NOMO-1 (cell line): ENCODE data around the gene ARFRP1.
A peak's percentile ranks its signal among the peaks of the same experiment; 100 is the strongest.

Experiments
- DNase-seq, 2 experiments: peaks; one replicate each; lab custom pipeline; 2025; ENCODE audit not compliant: unreplicated experiment in 2 of 2; lab: John Stamatoyannopoulos, UW

ARFRP1 gene

DNA sequence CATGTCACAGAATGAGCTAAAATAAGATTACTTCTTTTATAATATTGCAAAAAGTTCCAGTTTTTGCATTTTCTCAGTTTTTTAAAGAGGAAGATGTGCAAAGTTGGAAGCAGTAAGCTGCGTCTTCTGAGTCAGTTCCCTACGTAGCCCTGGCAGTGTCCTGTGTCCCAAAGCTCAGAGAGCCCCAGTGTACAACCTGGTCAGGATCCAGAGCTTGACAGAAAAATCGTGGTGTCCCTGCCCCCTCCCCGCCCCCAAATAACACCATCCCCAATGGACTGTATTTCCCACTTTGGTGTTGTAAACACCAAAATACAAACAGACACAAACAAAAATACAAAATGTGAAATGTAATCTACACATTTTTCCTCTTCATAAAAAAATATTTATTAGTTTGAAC is 36.4 kb upstream of the ARFRP1 start:
- DNase-seq = no peak

DNA sequence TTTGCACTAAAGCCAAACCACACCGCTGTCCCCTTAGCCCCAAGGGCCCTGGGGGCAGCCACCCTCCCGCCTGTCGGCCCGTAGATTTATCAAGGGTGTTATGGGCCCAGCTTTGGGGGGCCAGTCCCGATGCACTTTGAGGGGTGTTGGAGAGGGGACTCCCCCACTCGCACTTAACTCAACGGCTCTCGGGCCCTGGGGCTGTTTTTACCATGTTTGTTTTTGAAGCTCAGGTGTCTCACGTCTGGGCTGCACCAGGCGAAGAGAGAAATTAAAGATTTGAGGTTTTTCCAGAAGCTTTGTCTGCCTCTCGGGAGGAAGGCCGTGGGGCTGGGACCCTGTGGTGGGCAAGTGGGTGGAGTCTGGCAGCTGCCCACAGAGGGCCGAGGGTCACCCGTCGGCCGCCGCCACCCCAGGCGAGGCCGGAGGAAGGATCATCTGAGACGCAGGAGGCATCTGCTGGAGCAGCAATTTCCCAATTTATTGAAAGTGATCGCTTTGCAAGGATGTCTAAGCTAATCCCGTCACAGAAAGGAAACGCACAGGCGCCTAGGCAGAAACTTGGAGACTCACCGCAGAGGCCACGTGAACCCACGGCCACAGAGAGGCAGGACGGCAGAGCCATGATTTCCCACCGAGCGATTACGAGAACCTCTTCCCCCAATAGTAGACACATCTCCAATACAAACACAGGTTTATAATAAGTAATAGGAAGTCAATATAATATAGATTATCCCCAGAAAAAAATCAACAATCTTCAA is 35.6 kb upstream of the ARFRP1 start:
- no peak for DNase-seq

DNA sequence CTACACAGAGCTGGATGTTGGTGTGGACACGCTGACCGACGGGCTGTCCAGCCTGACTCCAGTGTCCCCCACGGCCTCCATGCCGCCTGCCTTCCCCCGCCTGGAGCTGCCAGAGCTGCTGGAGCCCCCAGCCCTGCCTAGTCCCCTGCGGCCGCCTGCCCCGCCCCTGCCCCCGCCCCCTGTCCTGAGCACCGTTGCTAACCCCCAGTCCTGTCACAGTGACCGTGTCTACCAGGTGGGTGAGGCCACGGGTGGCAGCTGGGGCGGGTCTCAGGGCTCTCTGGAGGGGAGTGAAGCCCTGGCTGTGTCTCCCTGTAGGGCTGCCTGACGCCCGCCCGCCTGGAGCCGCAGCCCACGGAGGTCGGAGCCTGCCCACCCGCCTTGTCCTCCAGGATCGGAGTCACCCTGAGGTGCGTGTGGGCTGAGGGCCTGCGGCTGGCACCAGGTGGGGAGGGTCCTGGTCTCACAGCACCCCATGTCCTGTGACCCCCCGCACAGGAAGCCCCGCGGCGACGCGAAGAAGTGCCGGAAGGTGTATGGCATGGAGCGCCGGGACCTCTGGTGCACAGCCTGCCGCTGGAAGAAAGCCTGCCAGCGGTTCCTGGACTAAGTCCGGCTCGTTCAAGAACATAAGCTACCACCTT is 34.7 kb upstream of the ARFRP1 start:
- DNase-seq = no peak

DNA sequence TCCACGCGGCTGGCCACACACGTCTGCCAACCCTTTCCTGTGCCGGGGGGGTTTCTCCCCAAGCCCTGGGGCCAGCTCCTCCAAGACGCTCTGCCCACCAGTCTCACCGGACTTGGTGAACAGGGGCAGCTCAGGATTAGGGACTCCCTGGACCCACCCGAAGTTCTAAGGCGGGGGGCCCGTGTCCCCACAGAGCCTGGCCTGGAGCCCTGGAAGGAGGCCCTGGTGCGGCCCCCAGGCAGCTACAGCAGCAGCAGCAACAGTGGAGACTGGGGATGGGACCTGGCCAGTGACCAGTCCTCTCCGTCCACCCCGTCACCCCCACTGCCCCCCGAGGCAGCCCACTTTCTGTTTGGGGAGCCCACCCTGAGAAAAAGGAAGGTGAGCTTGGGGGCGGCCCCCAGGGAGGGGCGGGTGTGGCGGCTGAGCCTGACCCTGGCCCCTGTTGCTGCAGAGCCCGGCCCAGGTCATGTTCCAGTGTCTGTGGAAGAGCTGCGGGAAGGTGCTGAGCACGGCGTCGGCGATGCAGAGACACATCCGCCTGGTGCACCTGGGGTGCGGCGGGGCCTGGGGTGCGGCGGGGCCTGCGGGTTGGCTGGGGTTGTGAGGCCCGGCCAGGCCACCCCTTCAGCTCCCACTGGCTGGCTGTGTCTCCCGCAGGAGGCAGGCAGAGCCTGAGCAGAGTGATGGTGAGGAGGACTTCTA is 34.1 kb upstream of the ARFRP1 start:
- DNase-seq = no peak

GRCh38 chr20:63741354-63741675 is 33.5 kb upstream of the ARFRP1 start:
- DNase-seq = no peak

GRCh38 chr20:63740627-63741353 is 33.0 kb upstream of the ARFRP1 start:
- DNase-seq = peak; percentile 81 to 93

GRCh38 chr20:63740070-63740626 is 32.4 kb upstream of the ARFRP1 start:
- DNase-seq = peak; percentile 13 to 23

- DNase-seq = peak; percentile 68 to 85
Measured at GRCh38 chr20:63739130-63740069, 31.6 kb upstream of the ARFRP1 start, which contains the start of gene SLC2A4RG. SLC2A4RG (plus strand) TSS chr20:63739776; CDS start chr20:63739913, 137 bp downstream.

DNA sequence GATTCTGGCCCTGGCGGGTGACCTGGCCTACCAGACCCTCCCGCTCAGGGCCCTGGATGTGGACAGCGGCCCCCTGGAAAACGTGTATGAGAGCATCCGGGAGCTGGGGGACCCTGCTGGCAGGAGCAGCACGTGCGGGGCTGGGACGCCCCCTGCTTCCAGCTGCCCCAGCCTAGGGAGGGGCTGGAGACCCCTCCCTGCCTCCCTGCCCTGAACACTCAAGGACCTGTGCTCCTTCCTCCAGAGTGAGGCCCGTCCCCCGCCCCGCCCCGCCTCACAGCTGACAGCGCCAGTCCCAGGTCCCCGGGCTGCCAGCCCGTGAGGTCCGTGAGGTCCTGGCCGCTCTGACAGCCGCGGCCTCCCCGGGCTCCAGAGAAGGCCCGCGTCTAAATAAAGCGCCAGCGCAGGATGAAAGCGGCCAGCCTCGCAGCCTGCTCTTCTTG is 30.9 kb upstream of the ARFRP1 start:
- DNase-seq = no peak

DNA sequence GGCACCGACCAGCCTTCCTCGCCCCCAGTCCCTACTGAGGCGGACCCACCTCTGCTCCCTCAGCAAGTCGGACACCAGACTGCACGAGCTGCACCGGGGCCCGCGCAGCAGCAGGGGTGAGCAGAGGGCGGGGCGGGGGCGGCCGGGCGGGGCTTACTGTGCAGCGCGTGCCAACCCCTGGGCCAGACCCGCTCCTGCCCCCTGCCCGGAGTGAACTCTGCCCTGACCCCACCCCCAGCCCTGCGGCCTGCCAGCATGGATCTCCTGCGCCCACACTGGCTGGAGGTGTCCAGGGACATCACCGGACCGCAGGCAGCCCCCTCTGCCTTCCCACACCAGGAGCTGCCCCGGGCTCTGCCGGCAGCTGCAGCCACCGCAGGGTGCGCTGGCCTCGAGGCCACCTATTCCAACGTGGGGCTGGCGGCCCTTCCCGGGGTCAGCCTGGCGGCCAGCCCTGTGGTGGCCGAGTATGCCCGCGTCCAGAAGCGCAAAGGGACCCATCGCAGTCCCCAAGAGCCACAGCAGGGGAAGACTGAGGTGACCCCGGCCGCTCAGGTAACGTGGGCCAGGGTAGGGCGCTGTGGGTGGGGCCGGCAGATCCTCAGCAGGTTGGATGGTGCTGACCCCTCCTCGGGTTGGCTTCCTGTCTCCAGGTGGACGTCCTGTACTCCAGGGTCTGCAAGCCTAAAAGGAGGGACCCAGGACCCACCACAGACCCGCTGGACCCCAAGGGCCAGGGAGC is 30.3 kb upstream of the ARFRP1 start:
- DNase-seq = no peak

GRCh38 chr20:63737695-63737944 is 29.8 kb upstream of the ARFRP1 start:
- no peak for DNase-seq

- no peak for DNase-seq
Measured at GRCh38 chr20:63736893-63737694, 29.3 kb upstream of the ARFRP1 start.

DNA sequence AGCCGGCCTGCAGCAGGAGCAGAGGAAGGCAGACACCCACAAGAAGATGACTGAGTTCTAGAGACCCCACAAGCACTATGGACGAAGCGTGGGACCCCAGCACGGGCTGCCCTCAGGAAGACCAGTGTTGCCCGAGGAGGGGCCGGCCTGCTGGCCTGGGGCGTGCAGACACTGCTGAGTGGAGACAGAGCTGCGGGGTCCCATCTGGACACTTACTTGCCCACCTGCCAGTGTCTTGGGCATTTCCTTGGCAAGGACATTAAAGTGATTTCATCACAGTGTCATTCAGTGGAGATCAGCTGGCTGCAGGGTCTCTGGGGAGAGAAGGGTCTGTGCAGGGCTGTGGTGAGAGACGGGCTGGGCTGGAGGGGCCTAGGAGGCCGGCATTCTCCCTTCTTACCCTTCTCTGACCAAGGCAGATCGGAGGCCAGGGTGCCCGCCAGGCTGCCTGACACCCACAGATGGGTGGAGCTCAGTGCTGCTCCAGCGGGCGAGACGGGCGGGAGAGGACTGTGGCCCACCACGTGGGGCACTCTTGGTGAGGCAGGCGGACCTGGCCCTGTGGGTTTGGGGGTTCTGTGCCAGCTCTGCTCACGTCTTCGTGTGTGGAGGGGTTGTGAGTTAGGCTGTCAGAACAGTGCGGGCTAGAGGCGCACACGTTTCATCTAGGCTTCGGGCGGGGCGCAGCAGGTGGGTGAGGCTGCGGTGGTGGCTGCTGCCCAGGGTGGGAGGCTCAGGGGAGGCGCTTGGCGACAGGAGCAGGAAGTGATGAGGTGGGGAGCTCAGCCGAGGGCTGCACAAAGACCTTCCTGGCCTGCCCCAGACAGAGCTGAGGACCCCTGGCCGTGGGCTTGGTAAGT is 28.3 kb upstream of the ARFRP1 start, which contains the start of gene LIME1:
Gene LIME1, plus strand, starts transcription at position 806 of the 860 bp plus-strand sequence. CDS start 886 bp downstream, outside the sequence.
- no peak for DNase-seq

DNA sequence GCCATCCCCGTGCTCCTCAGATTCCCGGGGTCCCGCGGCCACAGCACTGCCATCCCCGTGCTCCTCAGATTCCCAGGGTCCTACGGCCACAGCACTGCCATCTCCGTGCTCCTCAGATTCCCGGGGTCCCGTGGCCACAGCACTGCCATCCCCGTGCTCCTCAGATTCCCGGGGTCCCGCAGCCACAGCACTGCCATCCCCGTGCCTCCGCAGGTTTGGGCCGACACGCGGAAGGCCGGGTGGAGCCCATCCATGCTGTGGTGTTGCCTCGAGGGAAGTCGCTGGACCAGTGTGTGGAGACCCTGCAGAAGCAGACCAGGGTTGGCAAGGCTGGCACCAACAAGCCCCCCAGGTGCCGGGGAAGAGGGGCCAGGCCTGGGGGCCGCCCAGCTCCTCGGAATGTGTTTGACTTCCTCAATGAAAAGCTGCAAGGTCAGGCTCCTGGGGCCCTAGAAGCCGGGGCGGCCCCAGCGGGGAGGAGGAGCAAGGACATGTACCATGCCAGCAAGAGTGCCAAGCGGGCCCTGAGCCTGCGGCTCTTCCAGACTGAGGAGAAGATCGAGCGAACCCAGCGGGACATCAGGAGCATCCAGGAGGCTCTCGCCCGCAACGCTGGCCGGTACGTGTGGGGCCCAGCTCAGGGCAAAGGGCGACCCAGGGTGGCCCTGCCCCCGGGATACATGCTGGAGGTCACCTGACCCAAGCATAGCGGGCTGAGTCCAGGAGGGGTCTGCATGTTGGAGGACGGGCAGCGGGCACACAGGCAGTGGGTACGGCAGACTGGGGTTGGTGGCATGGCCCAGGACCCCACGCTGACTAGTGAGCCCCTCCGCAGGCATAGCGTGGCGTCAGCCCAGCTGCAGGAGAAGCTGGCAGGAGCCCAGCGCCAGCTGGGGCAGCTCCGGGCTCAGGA is 27.4 kb upstream of the ARFRP1 start:
- DNase-seq = no peak

- DNase-seq = no peak
Measured at GRCh38 chr20:63734111-63734945, 26.6 kb upstream of the ARFRP1 start.
